ENCODE results near the gene FBXO28.

DNA sequence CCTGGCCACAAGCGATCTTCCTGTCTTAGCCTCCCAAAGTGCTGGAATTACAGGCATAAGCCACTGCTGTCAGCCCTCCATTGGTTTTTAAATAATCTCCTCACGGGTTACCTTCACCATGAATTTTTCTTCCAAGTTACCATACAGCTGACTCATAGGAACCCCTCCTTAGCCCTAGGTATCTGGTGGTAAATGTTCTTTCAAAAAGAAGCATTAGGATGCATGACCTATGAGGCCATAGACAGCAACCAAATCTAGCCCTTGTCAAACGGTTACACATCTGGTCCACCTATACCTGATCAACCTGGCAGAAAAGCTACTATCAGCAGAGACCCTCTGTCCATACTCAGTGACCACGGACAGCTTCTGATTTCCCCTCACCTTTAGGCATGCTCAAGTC lies 56.4 kb downstream of the FBXO28 start:
- TF ChIP-seq, protein P1, sequence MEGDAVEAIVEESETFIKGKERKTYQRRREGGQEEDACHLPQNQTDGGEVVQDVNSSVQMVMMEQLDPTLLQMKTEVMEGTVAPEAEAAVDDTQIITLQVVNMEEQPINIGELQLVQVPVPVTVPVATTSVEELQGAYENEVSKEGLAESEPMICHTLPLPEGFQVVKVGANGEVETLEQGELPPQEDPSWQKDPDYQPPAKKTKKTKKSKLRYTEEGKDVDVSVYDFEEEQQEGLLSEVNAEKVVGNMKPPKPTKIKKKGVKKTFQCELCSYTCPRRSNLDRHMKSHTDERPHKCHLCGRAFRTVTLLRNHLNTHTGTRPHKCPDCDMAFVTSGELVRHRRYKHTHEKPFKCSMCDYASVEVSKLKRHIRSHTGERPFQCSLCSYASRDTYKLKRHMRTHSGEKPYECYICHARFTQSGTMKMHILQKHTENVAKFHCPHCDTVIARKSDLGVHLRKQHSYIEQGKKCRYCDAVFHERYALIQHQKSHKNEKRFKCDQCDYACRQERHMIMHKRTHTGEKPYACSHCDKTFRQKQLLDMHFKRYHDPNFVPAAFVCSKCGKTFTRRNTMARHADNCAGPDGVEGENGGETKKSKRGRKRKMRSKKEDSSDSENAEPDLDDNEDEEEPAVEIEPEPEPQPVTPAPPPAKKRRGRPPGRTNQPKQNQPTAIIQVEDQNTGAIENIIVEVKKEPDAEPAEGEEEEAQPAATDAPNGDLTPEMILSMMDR (IDR thresholded peaks at IDR 0.05), result no peak
- TF ChIP-seq POLR2A (IDR thresholded peaks at IDR 0.05), result no peak

All from esophagus squamous epithelium (tissue), 4 donors.